CD14-positive monocyte (primary cell): ENCODE measurements around the gene ADSL. TPM values are rescaled to one million over a fixed set of nuclear protein-coding genes. Genes with fewer than 3 reads are reported as not detected.

ENCODE experiments used
- DNase-seq, 3 donors: peaks; one replicate each; pipeline ENCODE4 v3.0.0-alpha.2; 2011 to 2022
- H2AFZ ChIP-seq: 2 replicates; pipeline ENCODE4 v1.6.0; 2012; ENCODE audit warnings: mild to moderate bottlenecking, low read depth, low read length, inconsistent platforms; ENCODE audit not compliant: insufficient read depth, poor library complexity, severe bottlenecking
- H3K27ac ChIP-seq, 2 donors: 1 replicate in 1 of 2; 2 replicates in 1 of 2; pipeline ENCODE4 v1.5.1; 2012 to 2013; ENCODE audit warnings: low read length in 2 of 2, control low read depth in 1 of 2, inconsistent platforms in 1 of 2, low read depth in 1 of 2, mild to moderate bottlenecking in 1 of 2
- H3K27me3 ChIP-seq, 2 donors: one replicate each; pipeline versions ENCODE4 v1.6.0 to v1.6.1; 2011 to 2013; ENCODE audit warnings: low read length in 2 of 2; ENCODE audit not compliant: control insufficient read depth in 2 of 2, insufficient read depth in 2 of 2
- H3K36me3 ChIP-seq, 2 donors: replicated peaks in 1 of 2; 1 replicate in 1 of 2; 2 replicates in 1 of 2; pipeline versions ENCODE4 v1.5.1 to v1.6.1; 2012 to 2013; ENCODE audit warnings: low read length in 2 of 2, control low read depth in 1 of 2, inconsistent platforms in 1 of 2, mild to moderate bottlenecking in 1 of 2; ENCODE audit not compliant: insufficient read depth in 2 of 2, control insufficient read depth in 1 of 2
- H3K4me1 ChIP-seq, 2 donors: 1 replicate in 1 of 2; 2 replicates in 1 of 2; pipeline versions ENCODE4 v1.5.1 to v1.6.1; 2012 to 2013; ENCODE audit warnings: low read length in 2 of 2, control low read depth in 1 of 2, inconsistent platforms in 1 of 2, mild to moderate bottlenecking in 1 of 2, moderate library complexity in 1 of 2; ENCODE audit not compliant: insufficient read depth in 2 of 2, control insufficient read depth in 1 of 2
- H3K4me2 ChIP-seq: replicated peaks from 2 replicates; pipeline ENCODE3; 2012; ENCODE audit warnings: low read length, moderate library complexity, mild to moderate bottlenecking; ENCODE audit not compliant: poor library complexity, severe bottlenecking; ENCODE audit errors: extremely low read depth
- H3K4me3 ChIP-seq, 3 experiments: fragments of 200-600 bp in 1 of 3; sonication (generic) in 1 of 3; replicated peaks in 1 of 3; 1 replicate in 2 of 3; 2 replicates in 1 of 3; pipeline ENCODE4 v1.5.1; 2011 to 2013; ENCODE audit warnings: low read length in 3 of 3, mild to moderate bottlenecking in 3 of 3, control low read depth in 2 of 3, low read depth in 2 of 3, inconsistent platforms in 1 of 3, moderate library complexity in 1 of 3
- H3K79me2 ChIP-seq: 2 replicates; pipeline ENCODE4 v1.6.0; 2012; ENCODE audit warnings: mild to moderate bottlenecking, control low read depth, inconsistent platforms, low read length, moderate library complexity; ENCODE audit not compliant: insufficient read depth
- H3K9ac ChIP-seq: 2 replicates; pipeline ENCODE4 v1.6.0; 2017; ENCODE audit warnings: low read length, mild to moderate bottlenecking; ENCODE audit not compliant: insufficient read depth, poor library complexity, severe bottlenecking
- H3K9me3 ChIP-seq, 2 donors: replicated peaks in 1 of 2; 1 replicate in 1 of 2; 2 replicates in 1 of 2; pipeline versions ENCODE4 v1.5.1 to v1.6.1; 2012 to 2013; ENCODE audit warnings: low read length in 2 of 2, control low read depth in 1 of 2; ENCODE audit not compliant: control insufficient read depth in 1 of 2, insufficient read depth in 1 of 2
- H4K20me1 ChIP-seq: 2 replicates; pipeline ENCODE4 v1.6.0; 2012; ENCODE audit warnings: mild to moderate bottlenecking, low read length, control low read depth, moderate library complexity; ENCODE audit not compliant: insufficient read depth
- H3K27ac Mint-ChIP-seq, 7 donors: one replicate each; pipeline ENCODE4 v1.8.0; 2020; ENCODE audit warnings: mild to moderate bottlenecking in 7 of 7, mixed read lengths in 7 of 7, moderate library complexity in 6 of 7, inconsistent platforms in 2 of 7
- H3K27me3 Mint-ChIP-seq, 3 donors: one replicate each; pipeline ENCODE4 v1.8.0; 2021 to 2022; ENCODE audit warnings: low read depth in 3 of 3, mild to moderate bottlenecking in 3 of 3, mixed read lengths in 3 of 3, moderate library complexity in 3 of 3, inconsistent platforms in 1 of 3
- H3K36me3 Mint-ChIP-seq, 2 donors: one replicate each; pipeline ENCODE4 v1.8.0; 2020; ENCODE audit warnings: mixed read lengths in 2 of 2, inconsistent platforms in 1 of 2, mild to moderate bottlenecking in 1 of 2
- H3K4me1 Mint-ChIP-seq: one replicate; pipeline ENCODE4 v1.8.0; 2020; ENCODE audit warnings: mild to moderate bottlenecking, mixed read lengths
- H3K4me3 Mint-ChIP-seq, 2 donors: one replicate each; pipeline ENCODE4 v1.8.0; 2020; ENCODE audit warnings: mild to moderate bottlenecking in 2 of 2, mixed read lengths in 2 of 2, moderate library complexity in 1 of 2
- H3K9me3 Mint-ChIP-seq, 7 donors: one replicate each; pipeline ENCODE4 v1.8.0; 2020 to 2022; ENCODE audit warnings: mixed read lengths in 7 of 7, mild to moderate bottlenecking in 6 of 7, moderate library complexity in 6 of 7, inconsistent platforms in 2 of 7
- WGBS: methylation state at CpG from one replicate; pipeline ENCODE4 v1.1.5; 2013; ENCODE audit warnings: missing lambda C conversion rate; ENCODE audit not compliant: insufficient coverage; 5-methylcytosine and 5-hydroxymethylcytosine counted together
- intact Hi-C, 2 donors: fragments of 100-400 bp; cut with micrococcal nuclease; formaldehyde crosslinking; loops; one replicate each; pipeline versions ENCODE4 v1.15.0 to v1.15.1; 2023
- polyA plus RNA-seq, 3 donors: library from polyadenylated mRNA; depleted of rRNA in 1 of 3; unstranded in 2 of 3; stranded (reverse) in 1 of 3; fragments of 300-500 nt in 2 of 3; fragments of >200 nt in 1 of 3; fragmentation: Illumina TruSeq in 2 of 3; gene quantifications; 1 replicate in 2 of 3; 2 replicates in 1 of 3; pipeline ENCODE4 v1.2.3, GENCODE V29; 2012 to 2021
- TF ChIP-seq, protein P1 (sequence below): fragments of 200-600 bp; IDR thresholded peaks from one replicate; pipeline ENCODE4 v1.8.0; 2022; ENCODE audit warnings: antibody characterized with exemption, mild to moderate bottlenecking

ADSL gene
- polyA plus RNA-seq, 3 donors: 56.7 to 82.3 (median 65.1) TPM

DNA sequence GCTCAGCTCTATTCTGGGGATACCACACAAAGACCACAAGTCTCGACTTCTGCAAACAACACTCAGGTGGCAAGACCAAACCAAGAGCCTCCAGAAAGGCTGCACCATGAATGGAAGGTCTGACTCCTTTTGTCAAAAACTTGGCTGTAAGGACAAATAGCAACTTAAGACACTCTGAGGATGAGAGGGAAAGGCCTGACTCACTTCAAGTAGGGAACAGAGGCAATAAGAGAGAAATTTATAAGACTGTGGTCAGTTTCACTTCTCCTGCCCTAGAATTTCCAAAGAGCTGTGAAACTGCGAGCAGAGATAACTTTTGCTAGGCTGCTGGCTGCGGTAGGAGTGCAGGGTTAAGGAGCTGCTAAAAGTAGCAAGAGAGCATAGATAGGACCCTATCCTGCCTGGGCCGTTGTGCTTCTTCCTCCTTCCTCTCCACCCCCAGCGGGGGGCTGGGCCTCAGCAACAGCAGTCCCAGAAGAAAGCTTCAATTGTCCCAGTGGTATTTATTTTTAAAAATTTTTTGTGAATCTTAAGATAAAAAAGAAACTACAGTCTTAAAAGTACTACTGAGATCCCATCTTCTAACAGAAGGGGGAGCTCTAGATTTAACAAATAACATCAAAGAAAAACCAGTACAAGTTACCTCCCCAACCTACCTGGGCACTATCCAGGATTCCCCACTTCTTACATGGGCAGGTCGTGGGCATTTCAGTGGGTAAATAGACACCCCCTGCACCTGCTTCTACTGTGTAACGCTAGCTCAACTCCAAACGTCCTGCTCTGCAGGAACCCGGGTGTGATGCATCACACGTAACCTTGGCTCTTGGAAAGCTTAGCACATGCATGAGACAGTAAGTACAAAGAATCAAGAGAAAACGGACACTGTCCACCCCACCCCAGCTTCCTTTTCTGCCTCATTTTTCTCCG, 90.5 kb downstream of the ADSL start:
- Histone ChIP-seq H3K79me2 (peaks cover 94% of the 10 kb centered on the region), H3K27me3 (no peaks in the 10 kb centered on the region), H3K4me2 (peak overlapping the region; percentile 79), H3K9me3 (no peaks in the 10 kb centered on the region), H3K9ac (peak overlapping the region; percentile 28), H2AFZ (no peak overlapping the region), H4K20me1 (peaks cover 99% of the 10 kb centered on the region), H3K4me3 (peak overlapping the region; percentile 17 to 70 (median 40)), H3K27ac (peak overlapping the region; percentile 73 to 76), H3K4me1 (peaks cover 100% of the 10 kb centered on the region in 2 donors), H3K36me3 (peaks cover 15 to 32% of the 10 kb centered on the region in 2 donors)
- peaks cover 0 to 3% (median 0%) of the 10 kb centered on the region in 3 donors for H3K27me3 Mint-ChIP-seq
- TF ChIP-seq, protein P1, sequence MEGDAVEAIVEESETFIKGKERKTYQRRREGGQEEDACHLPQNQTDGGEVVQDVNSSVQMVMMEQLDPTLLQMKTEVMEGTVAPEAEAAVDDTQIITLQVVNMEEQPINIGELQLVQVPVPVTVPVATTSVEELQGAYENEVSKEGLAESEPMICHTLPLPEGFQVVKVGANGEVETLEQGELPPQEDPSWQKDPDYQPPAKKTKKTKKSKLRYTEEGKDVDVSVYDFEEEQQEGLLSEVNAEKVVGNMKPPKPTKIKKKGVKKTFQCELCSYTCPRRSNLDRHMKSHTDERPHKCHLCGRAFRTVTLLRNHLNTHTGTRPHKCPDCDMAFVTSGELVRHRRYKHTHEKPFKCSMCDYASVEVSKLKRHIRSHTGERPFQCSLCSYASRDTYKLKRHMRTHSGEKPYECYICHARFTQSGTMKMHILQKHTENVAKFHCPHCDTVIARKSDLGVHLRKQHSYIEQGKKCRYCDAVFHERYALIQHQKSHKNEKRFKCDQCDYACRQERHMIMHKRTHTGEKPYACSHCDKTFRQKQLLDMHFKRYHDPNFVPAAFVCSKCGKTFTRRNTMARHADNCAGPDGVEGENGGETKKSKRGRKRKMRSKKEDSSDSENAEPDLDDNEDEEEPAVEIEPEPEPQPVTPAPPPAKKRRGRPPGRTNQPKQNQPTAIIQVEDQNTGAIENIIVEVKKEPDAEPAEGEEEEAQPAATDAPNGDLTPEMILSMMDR: peak; percentile 82
- no peaks in the 10 kb centered on the region for H3K9me3 Mint-ChIP-seq
- WGBS: 0% methylated on average over 7 of the region's 12 CpGs
- intact Hi-C loops: loop anchor here (1.0 to 5.0 kb wide), 4 partner anchors 9 to 56 kb away; no protein-coding TSS in a partner anchor
- DNase-seq: peak; percentile 78 to 90 (median 89)
- H3K4me1 Mint-ChIP-seq: peaks cover 99% of the 10 kb centered on the region
- peak overlapping the region; percentile 88 to 98 (median 95) for H3K27ac Mint-ChIP-seq
- H3K4me3 Mint-ChIP-seq: peak overlapping the region; percentile 71 to 82
- H3K36me3 Mint-ChIP-seq: peaks cover 33 to 66% of the 10 kb centered on the region in 2 donors

Other genes starting within 250 kb of the ADSL start
- gene TNRC6B, start 168.6 kb upstream of the ADSL start, polyA plus RNA-seq: 10 to 100 TPM in 2 of 3 donors, 1 to 10 TPM in 1; 7.2 to 16.5 (median 11.8) TPM
- 100 to 1,000 TPM in 1 of 3 donors, 10 to 100 TPM in 2; 27.9 to 156 (median 29.1) TPM for gene SGSM3, start 24.1 kb downstream of the ADSL start, polyA plus RNA-seq